ENCODE data around the gene SLC39A11.

DNA sequence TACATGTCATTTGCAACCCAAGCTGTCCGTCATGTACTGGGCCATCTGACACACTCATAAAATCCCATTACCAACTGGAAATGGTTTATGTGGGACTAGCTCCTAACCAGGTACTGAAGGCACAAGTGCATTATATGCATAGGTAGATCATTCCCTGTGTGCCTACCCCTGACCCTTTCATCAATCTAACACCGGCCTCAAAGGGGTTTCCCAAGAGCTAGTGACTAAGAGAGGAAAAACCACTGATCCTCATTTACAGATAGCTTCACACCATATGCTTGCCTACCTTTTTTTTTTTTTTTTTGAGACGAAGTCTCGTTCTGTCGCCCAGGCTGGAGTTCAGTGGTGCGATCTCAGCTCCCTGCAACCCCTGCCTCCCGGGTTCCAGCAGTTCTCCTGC is 449.8 kb downstream of the SLC39A11 start:
- TF ChIP-seq EP300 (IDR thresholded peaks at IDR 0.05; ENCODE audit: borderline replicate concordance), result no peak
- TF ChIP-seq YY1 (IDR thresholded peaks at IDR 0.05; ENCODE audit: low read depth), result no peak
- no peak for TF ChIP-seq TAF1 (IDR thresholded peaks at IDR 0.05; ENCODE audit: low read depth)
- TF ChIP-seq CREB1 (IDR thresholded peaks at IDR 0.05; ENCODE audit: low read depth), result no peak
